ENCODE results near the gene NKAIN2.

The NKAIN2 gene

DNA sequence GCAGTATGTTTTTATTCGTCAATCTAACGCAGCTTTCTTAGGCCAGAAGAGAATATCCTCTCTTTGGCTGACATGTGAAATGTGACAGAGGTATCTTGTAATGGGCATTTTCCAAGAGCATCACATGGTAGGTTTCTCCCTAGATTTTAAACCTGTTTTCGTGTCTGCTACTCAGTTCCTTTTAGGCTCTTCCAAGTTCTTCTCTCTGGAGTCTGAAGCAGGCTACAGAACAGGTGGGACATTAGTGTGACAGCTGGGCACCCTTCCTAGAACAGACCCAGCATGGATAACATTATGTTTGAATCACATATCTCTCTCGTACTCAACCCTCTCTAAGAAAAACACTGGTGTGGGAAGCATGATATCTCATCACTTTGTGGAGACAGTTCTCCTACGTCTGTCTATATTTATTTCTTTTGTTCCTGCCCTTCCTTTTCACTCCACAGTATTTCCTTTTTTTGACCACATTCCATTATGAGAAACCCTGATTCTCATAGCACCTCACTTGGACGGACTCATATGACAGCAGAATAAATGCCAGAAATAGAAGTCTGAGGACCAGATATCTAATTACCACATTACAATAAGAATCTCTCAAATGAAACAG lies 263.4 kb downstream of the NKAIN2 start:
- no peak overlapping the region for H3K9ac ChIP-seq (ENCODE audit: low read length)
- H3K4me2 ChIP-seq (ENCODE audit: low read length), result no peak overlapping the region
- H2AK5ac ChIP-seq (ENCODE audit: low read length), result no peak overlapping the region
- no peak overlapping the region for H2AFZ ChIP-seq (ENCODE audit: insufficient read depth, low read length, poor library complexity)
- H3K4ac ChIP-seq (ENCODE audit: low read depth, low read length), result no peak overlapping the region
- H3K4me3 ChIP-seq (ENCODE audit: low read depth, low read length), result no peak overlapping the region
- no peaks in the 10 kb centered on the region for H3K36me3 ChIP-seq (ENCODE audit: control insufficient read depth in 1 of 2, insufficient read depth in 2 of 2, low read length in 2 of 2)
- H4K12ac ChIP-seq (ENCODE audit: low read depth, low read length), result no peak overlapping the region
- no peak overlapping the region for H4K8ac ChIP-seq (ENCODE audit: low read depth, low read length)
- H3K23ac ChIP-seq (ENCODE audit: low read length), result no peak overlapping the region
- H3K18ac ChIP-seq (ENCODE audit: low read length), result no peak overlapping the region
- no peak overlapping the region for H2BK120ac ChIP-seq (ENCODE audit: insufficient read depth, low read length, poor library complexity)
- no peaks in the 10 kb centered on the region for H3K27me3 ChIP-seq (ENCODE audit: insufficient read depth, low read length)
- no peak overlapping the region for H3K27ac ChIP-seq (ENCODE audit: low read depth, low read length)
- DNase-seq, result no peak
- H3K14ac ChIP-seq (ENCODE audit: low read length), result no peak overlapping the region
- no peaks in the 10 kb centered on the region for H3K4me1 ChIP-seq (ENCODE audit: control insufficient read depth in 1 of 2, insufficient read depth in 2 of 2, low read length in 2 of 2)
- H2BK5ac ChIP-seq (ENCODE audit: low read depth, low read length, poor library complexity), result no peak overlapping the region
- WGBS (ENCODE audit: extremely low coverage, insufficient coverage, insufficient read length), result no CpG with 5 or more reads among the region's 6 CpGs
- no peak overlapping the region for H4K91ac ChIP-seq (ENCODE audit: low read depth, low read length)
- H3K9me3 ChIP-seq (ENCODE audit: insufficient read depth, low read depth, low read length), result no peaks in the 10 kb centered on the region
- H3K79me2 ChIP-seq (ENCODE audit: control insufficient read depth, insufficient read depth, low read length, poor library complexity), result no peaks in the 10 kb centered on the region
- H2BK12ac ChIP-seq (ENCODE audit: low read length), result no peak overlapping the region
- H3K79me1 ChIP-seq (ENCODE audit: low read length), result no peaks in the 10 kb centered on the region

GRCh38 chr6:124069230-124069950 lies 265.7 kb downstream of the NKAIN2 start:
- Histone ChIP-seq H3K4me3 (ENCODE audit: low read depth, low read length) (no peak overlapping the region), H3K4me2 (ENCODE audit: low read length) (no peak overlapping the region), H2BK5ac (ENCODE audit: low read depth, low read length, poor library complexity) (no peak overlapping the region), H4K12ac (ENCODE audit: low read depth, low read length) (no peak overlapping the region), H2AK5ac (ENCODE audit: low read length) (no peak overlapping the region), H3K79me1 (ENCODE audit: low read length) (no peaks in the 10 kb centered on the region), H3K4me1 (ENCODE audit: control insufficient read depth in 1 of 2, insufficient read depth in 2 of 2, low read length in 2 of 2) (no peaks in the 10 kb centered on the region), H2BK12ac (ENCODE audit: low read length) (no peak overlapping the region), H3K27ac (ENCODE audit: low read depth, low read length) (no peak overlapping the region), H3K9ac (ENCODE audit: low read length) (no peak overlapping the region), H3K18ac (ENCODE audit: low read length) (no peak overlapping the region), H2BK120ac (ENCODE audit: insufficient read depth, low read length, poor library complexity) (no peak overlapping the region), H4K8ac (ENCODE audit: low read depth, low read length) (no peak overlapping the region), H3K79me2 (ENCODE audit: control insufficient read depth, insufficient read depth, low read length, poor library complexity) (no peaks in the 10 kb centered on the region), H3K9me3 (ENCODE audit: insufficient read depth, low read depth, low read length) (no peaks in the 10 kb centered on the region), H3K14ac (ENCODE audit: low read length) (no peak overlapping the region), H3K27me3 (ENCODE audit: insufficient read depth, low read length) (no peaks in the 10 kb centered on the region), H3K4ac (ENCODE audit: low read depth, low read length) (no peak overlapping the region), H4K91ac (ENCODE audit: low read depth, low read length) (no peak overlapping the region), H3K36me3 (ENCODE audit: control insufficient read depth in 1 of 2, insufficient read depth in 2 of 2, low read length in 2 of 2) (no peaks in the 10 kb centered on the region), H3K23ac (ENCODE audit: low read length) (no peak overlapping the region), H2AFZ (ENCODE audit: insufficient read depth, low read length, poor library complexity) (no peak overlapping the region)
- no peak for DNase-seq
- WGBS (ENCODE audit: extremely low coverage, insufficient coverage, insufficient read length), result no CpG with 5 or more reads among the region's 5 CpGs

GRCh38 chr6:124073021-124073420 lies 269.4 kb downstream of the NKAIN2 start:
- DNase-seq, result no peak
- Histone ChIP-seq H3K9me3 (ENCODE audit: insufficient read depth, low read depth, low read length) (no peaks in the 10 kb centered on the region), H3K18ac (ENCODE audit: low read length) (no peak overlapping the region), H3K23ac (ENCODE audit: low read length) (no peak overlapping the region), H3K4me2 (ENCODE audit: low read length) (no peak overlapping the region), H4K91ac (ENCODE audit: low read depth, low read length) (no peak overlapping the region), H2BK12ac (ENCODE audit: low read length) (no peak overlapping the region), H2AK5ac (ENCODE audit: low read length) (no peak overlapping the region), H2BK120ac (ENCODE audit: insufficient read depth, low read length, poor library complexity) (no peak overlapping the region), H3K14ac (ENCODE audit: low read length) (no peak overlapping the region), H3K27ac (ENCODE audit: low read depth, low read length) (no peak overlapping the region), H2AFZ (ENCODE audit: insufficient read depth, low read length, poor library complexity) (no peak overlapping the region), H3K9ac (ENCODE audit: low read length) (no peak overlapping the region), H4K8ac (ENCODE audit: low read depth, low read length) (no peak overlapping the region), H3K27me3 (ENCODE audit: insufficient read depth, low read length) (no peaks in the 10 kb centered on the region), H2BK5ac (ENCODE audit: low read depth, low read length, poor library complexity) (no peak overlapping the region), H3K79me1 (ENCODE audit: low read length) (no peaks in the 10 kb centered on the region), H3K36me3 (ENCODE audit: control insufficient read depth in 1 of 2, insufficient read depth in 2 of 2, low read length in 2 of 2) (no peaks in the 10 kb centered on the region), H3K79me2 (ENCODE audit: control insufficient read depth, insufficient read depth, low read length, poor library complexity) (no peaks in the 10 kb centered on the region), H3K4ac (ENCODE audit: low read depth, low read length) (no peak overlapping the region), H3K4me3 (ENCODE audit: low read depth, low read length) (no peak overlapping the region), H4K12ac (ENCODE audit: low read depth, low read length) (no peak overlapping the region), H3K4me1 (ENCODE audit: control insufficient read depth in 1 of 2, insufficient read depth in 2 of 2, low read length in 2 of 2) (no peaks in the 10 kb centered on the region)
- WGBS (ENCODE audit: extremely low coverage, insufficient coverage, insufficient read length), result no CpG with 5 or more reads among the region's 6 CpGs

GRCh38 chr6:124073820-124074587 lies 270.3 kb downstream of the NKAIN2 start:
- no peak for DNase-seq
- H4K12ac ChIP-seq (ENCODE audit: low read depth, low read length), result no peak overlapping the region
- no peaks in the 10 kb centered on the region for H3K79me2 ChIP-seq (ENCODE audit: control insufficient read depth, insufficient read depth, low read length, poor library complexity)
- H3K79me1 ChIP-seq (ENCODE audit: low read length), result no peaks in the 10 kb centered on the region
- H3K18ac ChIP-seq (ENCODE audit: low read length), result no peak overlapping the region
- H3K4me2 ChIP-seq (ENCODE audit: low read length), result no peak overlapping the region
- no peaks in the 10 kb centered on the region for H3K36me3 ChIP-seq (ENCODE audit: control insufficient read depth in 1 of 2, insufficient read depth in 2 of 2, low read length in 2 of 2)
- H2BK120ac ChIP-seq (ENCODE audit: insufficient read depth, low read length, poor library complexity), result no peak overlapping the region
- H3K4me1 ChIP-seq (ENCODE audit: control insufficient read depth in 1 of 2, insufficient read depth in 2 of 2, low read length in 2 of 2), result no peaks in the 10 kb centered on the region
- no peak overlapping the region for H4K8ac ChIP-seq (ENCODE audit: low read depth, low read length)
- WGBS (ENCODE audit: extremely low coverage, insufficient coverage, insufficient read length), result no CpG with 5 or more reads among the region's 6 CpGs
- no peaks in the 10 kb centered on the region for H3K27me3 ChIP-seq (ENCODE audit: insufficient read depth, low read length)
- no peak overlapping the region for H2AK5ac ChIP-seq (ENCODE audit: low read length)
- no peak overlapping the region for H3K4ac ChIP-seq (ENCODE audit: low read depth, low read length)
- no peaks in the 10 kb centered on the region for H3K9me3 ChIP-seq (ENCODE audit: insufficient read depth, low read depth, low read length)
- no peak overlapping the region for H3K9ac ChIP-seq (ENCODE audit: low read length)
- H2BK12ac ChIP-seq (ENCODE audit: low read length), result no peak overlapping the region
- no peak overlapping the region for H2BK5ac ChIP-seq (ENCODE audit: low read depth, low read length, poor library complexity)
- H3K4me3 ChIP-seq (ENCODE audit: low read depth, low read length), result no peak overlapping the region
- H4K91ac ChIP-seq (ENCODE audit: low read depth, low read length), result no peak overlapping the region
- no peak overlapping the region for H2AFZ ChIP-seq (ENCODE audit: insufficient read depth, low read length, poor library complexity)
- H3K23ac ChIP-seq (ENCODE audit: low read length), result no peak overlapping the region
- H3K14ac ChIP-seq (ENCODE audit: low read length), result no peak overlapping the region
- no peak overlapping the region for H3K27ac ChIP-seq (ENCODE audit: low read depth, low read length)
